HG03354 (cell line): Measurements from ENCODE around the gene INCA1.
A peak's percentile ranks its signal among the peaks of the same experiment; 100 is the strongest.

ENCODE experiments used
- ATAC-seq: cut with Tn5 transposase; IDR thresholded peaks from one replicate; pipeline ENCODE4 v1.9.1; 2021; ENCODE audit warnings: mild to moderate bottlenecking; ENCODE audit not compliant: unreplicated experiment, poor library complexity, severe bottlenecking

INCA1 gene

DNA sequence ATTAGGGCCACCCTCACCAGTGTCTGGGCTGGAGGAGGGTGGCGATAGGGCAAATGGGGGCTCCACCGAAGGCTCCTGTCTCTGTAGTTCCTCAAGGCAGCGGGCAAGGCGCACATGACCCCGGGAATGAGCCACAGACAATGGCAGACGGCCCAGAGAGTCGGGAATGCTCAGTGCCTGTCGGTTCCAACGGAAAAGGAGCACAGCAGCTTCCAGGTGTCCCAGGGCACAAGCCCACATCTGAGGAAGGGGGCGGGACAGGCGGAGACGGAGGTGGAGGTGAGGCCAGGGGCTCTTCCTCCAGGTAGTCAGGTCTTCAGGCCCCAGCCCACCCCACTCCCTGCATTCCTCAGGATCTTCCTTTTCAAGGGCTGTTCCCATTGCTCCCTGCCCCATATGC is 24.6 kb downstream of the INCA1 start:
- no peak for ATAC-seq

DNA sequence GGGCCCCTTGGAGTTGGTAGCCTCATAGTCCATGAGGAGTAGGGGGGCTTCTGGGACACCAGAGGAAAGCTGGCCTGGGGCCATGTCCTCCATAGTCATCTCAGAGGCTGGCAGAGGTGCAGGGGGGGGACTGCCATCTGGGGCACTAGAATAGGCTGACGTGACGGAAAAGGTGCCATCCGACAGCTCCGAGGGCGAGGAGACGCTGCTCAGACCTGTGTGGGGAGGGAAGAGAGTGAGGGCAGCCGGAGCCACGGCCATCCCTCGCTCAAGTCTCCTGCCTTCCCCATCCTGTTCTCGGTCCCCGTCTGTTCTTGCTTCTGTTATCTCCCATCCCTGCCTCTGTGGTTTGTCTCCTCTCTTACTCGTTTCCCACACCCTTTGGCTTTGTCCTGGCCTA is 25.0 kb downstream of the INCA1 start:
- ATAC-seq = no peak

DNA sequence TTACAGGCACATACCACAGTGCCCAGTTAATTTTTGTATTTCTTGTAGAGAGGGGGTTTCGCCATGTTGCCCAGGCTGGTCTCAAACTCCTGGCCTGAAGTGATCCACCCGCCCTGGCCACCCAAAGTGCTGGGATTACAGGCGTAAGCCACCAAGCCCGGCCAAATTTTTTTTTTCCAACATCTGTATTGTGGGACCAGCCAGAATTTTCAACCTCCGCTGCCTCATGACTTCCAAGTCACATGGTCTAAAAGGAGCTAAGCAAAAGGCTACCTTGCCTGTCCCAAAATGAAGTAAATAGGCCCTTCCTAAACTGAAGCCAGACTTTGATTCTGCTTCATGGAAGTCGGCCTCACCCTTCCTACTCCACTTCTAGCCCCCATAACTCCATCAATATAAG is 25.5 kb downstream of the INCA1 start:
- no peak for ATAC-seq

DNA sequence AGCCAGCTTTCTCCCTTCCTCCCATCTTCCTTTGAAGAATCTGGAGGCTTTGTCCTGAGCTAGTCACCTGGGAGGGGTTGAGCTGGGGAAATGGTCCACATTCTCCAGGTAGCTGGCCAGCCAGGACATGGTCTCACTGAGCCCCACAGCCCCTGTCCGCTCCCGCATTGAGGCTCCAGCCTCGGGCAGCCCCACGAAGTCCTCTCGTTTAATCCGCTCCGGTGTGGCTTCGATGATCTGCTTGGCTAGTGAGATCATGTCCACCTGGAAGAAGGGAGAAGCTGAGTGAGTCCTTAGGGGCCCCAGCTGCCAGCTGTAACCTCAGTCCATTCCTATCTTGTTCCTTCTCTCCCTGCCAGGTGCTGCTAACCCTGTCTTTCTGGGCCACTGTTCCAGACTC is 27.0 kb downstream of the INCA1 start:
- ATAC-seq = no peak

- no peak for ATAC-seq
These were observed 27.7 kb downstream of the INCA1 start for GRCh38 chr17:4969551-4970173.

DNA sequence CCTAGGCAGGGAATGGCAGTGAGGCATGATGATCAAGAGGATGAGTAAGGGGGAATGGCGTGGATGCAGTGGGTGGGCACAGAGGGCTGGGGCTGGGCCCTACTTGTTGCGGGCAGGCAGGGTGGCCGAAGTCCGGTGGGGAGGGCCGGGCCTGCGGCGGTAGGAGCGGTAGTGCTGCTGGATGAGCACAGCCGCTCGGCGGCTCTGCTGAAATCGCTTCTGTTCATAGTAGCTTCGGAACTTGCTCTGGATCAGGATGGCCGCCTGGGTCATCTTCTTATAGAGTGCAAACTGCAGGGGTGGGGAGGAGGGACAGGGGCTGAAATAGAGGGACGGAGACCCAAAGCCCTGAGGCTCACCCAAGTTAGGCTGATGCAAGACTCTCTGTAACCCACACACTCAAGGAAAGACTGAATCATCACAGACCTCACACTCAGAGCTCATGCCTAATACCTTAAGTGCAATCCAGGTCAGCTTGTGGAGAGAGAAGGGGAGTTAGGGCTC is 28.2 kb downstream of the INCA1 start:
- no peak for ATAC-seq

DNA sequence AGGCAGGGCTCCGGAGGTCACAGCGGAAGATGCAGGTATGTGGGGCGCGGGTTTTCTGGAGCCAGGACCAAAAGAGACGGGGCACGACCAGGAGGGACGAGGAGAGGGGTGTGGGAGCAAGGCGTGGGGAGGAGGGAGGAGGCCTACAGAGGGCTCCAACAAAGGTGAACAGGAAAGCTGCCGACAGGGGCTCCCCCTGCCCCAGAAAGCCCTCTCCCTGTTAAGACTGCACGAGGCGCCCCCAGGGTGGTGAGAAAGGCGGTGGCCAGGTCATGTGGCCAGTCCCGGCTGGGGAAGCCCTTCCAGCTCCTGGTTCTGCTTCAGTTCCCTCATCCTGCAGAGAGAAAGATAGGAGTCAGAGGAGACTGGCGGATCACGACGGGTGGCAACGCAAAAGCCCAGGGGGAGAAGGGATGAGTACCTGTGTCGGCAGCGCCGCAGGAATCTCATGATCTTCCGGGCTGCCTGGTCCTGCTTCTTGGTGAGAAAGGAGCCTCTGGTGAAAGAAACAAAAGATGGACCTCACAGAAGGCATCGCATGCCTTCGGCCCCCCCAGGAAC is 28.8 kb downstream of the INCA1 start:
- no peak for ATAC-seq

GRCh38 chr17:4967539-4968485 is 29.5 kb downstream of the INCA1 start, which contains the start of gene SPAG7:
Gene SPAG7, minus strand, starts transcription at chr17:4967817. Its CDS starts 13 bp downstream, at chr17:4967804.
- ATAC-seq = peak; percentile 67

DNA sequence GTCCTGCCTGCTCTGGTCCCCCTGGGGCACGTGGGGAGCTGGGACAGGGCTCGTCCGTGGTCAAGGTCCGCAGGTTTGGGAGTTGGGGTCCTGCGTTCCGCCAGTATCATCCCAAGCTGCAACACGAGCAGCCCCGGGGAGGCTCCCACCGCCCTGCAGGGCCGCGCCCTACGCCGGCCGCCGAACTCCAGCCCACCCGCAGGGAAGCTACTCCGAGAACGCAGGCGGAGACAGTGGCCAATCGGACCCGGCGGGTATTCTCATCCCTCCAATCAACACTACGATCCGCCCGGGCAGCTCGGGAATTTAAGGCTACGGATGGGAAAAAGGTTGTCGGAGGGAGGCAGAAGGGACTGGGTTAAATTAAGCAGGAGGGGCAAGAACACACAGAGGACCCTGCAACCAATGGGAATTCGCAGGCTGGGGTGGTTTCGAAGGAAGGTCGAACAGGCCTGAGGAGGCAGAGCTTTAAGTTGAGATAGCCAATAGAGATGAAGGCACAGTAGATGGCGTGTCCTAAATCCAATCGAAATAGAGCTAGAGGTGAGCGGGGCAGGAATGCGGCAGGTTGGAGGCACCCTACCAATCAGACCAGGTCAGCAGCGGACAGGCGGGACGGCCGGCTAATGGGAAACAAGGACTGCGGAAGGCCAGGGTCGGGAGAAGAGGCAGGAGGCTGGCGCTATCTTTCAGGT is 30.3 kb downstream of the INCA1 start:
- ATAC-seq = peak; percentile 82

GRCh38 chr17:4965311-4965986 is 31.9 kb downstream of the INCA1 start:
- ATAC-seq = no peak

GRCh38 chr17:4960279-4960922 is 36.9 kb downstream of the INCA1 start:
- no peak for ATAC-seq

- ATAC-seq = no peak
These were observed 37.9 kb downstream of the INCA1 start for GRCh38 chr17:4959261-4959965.

- ATAC-seq = no peak
These were observed 39.2 kb downstream of the INCA1 start for GRCh38 chr17:4958102-4958501.

- ATAC-seq = no peak
These were observed 40.7 kb downstream of the INCA1 start for GRCh38 chr17:4956493-4957061.

GRCh38 chr17:4955091-4955490 is 42.2 kb downstream of the INCA1 start:
- ATAC-seq = no peak

DNA sequence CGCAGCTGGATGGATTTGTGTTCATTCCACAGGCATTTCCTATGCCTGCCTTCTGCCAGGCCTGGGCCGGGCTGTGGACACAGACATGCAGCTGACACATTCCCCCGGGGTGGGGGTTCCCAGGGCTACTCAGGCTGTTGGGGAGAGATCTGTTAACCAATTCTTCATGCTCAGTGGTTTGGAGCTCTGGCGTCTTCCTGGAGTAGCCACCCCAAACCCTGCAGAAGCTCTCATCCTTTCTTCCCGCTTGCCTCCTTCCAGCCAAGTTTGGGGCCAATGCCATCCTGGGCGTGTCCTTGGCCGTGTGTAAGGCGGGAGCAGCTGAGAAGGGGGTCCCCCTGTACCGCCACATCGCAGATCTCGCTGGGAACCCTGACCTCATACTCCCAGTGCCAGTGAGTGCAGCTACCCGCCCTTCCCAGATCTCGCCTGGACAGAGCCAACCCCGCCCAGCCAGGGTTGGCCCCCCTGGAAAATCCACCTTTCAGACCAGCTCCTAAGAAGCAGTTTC is 43.8 kb downstream of the INCA1 start:
- ATAC-seq = no peak

- ATAC-seq = no peak
These were observed 45.8 kb downstream of the INCA1 start for GRCh38 chr17:4951486-4951885.

DNA sequence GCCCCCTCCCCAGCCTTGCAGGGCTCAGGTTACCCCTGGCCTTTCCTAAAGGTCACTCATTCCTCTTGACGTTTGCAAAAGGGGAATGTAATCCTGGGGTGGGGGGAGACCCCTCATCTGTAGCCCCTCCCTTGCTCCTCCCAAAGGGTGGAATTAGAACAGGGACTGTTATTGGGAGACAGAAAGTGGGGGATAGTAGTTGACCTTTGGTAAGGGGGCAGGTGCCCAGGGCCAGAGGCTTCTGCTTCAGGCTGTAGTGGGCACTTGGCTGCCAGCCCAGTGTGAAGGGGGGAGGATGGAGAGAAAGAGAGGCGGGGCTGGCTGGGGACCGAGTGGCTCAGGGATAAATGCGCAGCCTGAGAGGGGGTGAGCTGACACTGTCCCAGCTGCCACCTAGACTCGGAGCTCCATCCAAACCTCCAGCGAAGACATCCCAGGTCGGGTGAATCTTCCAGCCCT is 46.5 kb downstream of the INCA1 start, which contains the start of gene ENO3:
TSS of gene ENO3 (plus strand) at position 374 of the 459 bp plus-strand sequence. CDS start 711 bp downstream, outside the sequence.
- no peak for ATAC-seq
